Activated CD4-positive, alpha-beta T cell treated with anti-CD3 and anti-CD28 coated beads, Interleukin-2, amount 10 ng/mL, durations not matched to agents 7 days and 5 days (primary cell): ENCODE measurements around the gene MTA3. TPM values are rescaled to one million over a fixed set of nuclear protein-coding genes. Genes with fewer than 3 reads are reported as not detected.
"Not testable (repeated sequence)": the region's sequence is repeated elsewhere in the genome, so short reads cannot be mapped to it uniquely, and the experiment has no call there.

Experiments used
- CTCF ChIA-PET: fragments of 350-600 bp; sonication (Branson Sonifier 250); formaldehyde crosslinking; loops from one replicate; lab custom pipeline; 2021; ENCODE audit warnings: antibody characterized with exemption; lab: Charles Lee
- POLR2A ChIA-PET: fragments of 350-600 bp; sonication (Branson Sonifier 250); formaldehyde crosslinking; loops from one replicate; lab custom pipeline; 2021; ENCODE audit warnings: antibody characterized with exemption; lab: Charles Lee
- DNase-seq: peaks from one replicate; pipeline ENCODE4 v3.0.0-alpha.2; 2020
- H3K27ac Mint-ChIP-seq: one replicate; pipeline ENCODE4 v1.8.0; 2021; ENCODE audit warnings: mild to moderate bottlenecking, moderate library complexity, mixed read lengths
- H3K27me3 Mint-ChIP-seq: one replicate; pipeline ENCODE4 v1.8.0; 2021; ENCODE audit warnings: mixed read lengths
- H3K36me3 Mint-ChIP-seq: one replicate; pipeline ENCODE4 v1.8.0; 2021; ENCODE audit warnings: low read depth, mixed read lengths
- H3K4me1 Mint-ChIP-seq: one replicate; pipeline ENCODE4 v1.8.0; 2021; ENCODE audit warnings: mixed read lengths
- H3K4me3 Mint-ChIP-seq: one replicate; pipeline ENCODE4 v1.8.0; 2021; ENCODE audit warnings: mild to moderate bottlenecking, moderate library complexity, mixed read lengths
- H3K9me3 Mint-ChIP-seq: one replicate; pipeline ENCODE4 v1.8.0; 2021; ENCODE audit warnings: mixed read lengths
- total RNA-seq, 2 experiments: library from RNA; stranded (reverse); gene quantifications; one replicate each; pipeline ENCODE4 v1.2.3, GENCODE V29; 2021

MTA3 gene
- total RNA-seq, 2 experiments from 2014 or later: 34.5 to 36.5 TPM

DNA sequence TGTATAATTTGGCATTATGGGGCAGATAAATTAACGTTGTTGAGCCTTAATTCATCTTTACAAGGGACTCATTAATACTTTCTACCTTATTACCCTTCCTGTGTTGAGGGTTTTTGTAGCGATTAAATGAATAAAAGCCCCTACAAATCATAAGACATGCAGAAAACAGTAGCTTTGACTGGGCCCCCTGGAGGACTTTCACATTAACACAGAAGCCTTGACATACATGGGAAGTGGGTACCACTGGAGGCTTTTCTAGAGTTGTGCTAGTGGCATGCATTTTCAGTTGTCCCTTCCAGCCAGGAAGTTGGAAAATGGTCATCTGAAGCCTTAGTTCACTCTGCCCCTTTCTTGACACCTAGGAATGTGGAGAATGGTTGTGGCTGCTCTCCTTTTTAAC lies 30.2 kb downstream of the MTA3 start:
- peaks cover 4% of the 10 kb centered on the region for H3K36me3 Mint-ChIP-seq
- no peak overlapping the region for H3K4me3 Mint-ChIP-seq
- no peaks in the 10 kb centered on the region for H3K4me1 Mint-ChIP-seq
- H3K27ac Mint-ChIP-seq: no peak overlapping the region
- H3K27me3 Mint-ChIP-seq: no peaks in the 10 kb centered on the region
- POLR2A ChIA-PET: no interaction called here
- CTCF ChIA-PET: interaction anchor here (0.6 kb wide), 1 partner anchor 1995 kb away, joined by 3 read pairs; no protein-coding TSS in a partner anchor
- H3K9me3 Mint-ChIP-seq: no peaks in the 10 kb centered on the region
- DNase-seq: no peak

DNA sequence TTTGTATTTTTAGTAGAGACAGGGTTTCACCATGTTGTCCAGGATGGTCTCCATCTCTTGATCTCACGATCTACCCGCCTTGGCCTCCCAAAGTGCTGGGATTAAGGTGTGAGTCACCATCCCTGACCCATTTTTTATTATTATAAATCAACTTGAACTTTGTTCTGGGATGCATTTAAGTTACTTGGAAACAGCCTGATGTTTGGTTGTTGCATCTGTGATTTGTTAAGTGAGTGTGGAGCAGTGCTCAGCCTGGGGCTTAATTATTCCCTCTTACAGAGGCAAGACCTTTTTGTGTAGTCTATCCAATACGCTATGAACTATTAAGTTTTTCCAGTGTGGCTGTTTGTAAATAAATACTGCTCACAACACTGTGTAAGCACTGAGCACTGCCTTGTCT lies 32.6 kb downstream of the MTA3 start:
- Mint-ChIP-seq H3K9me3 (no peaks in the 10 kb centered on the region), H3K36me3 (peaks cover 4% of the 10 kb centered on the region), H3K4me1 (no peaks in the 10 kb centered on the region), H3K27me3 (no peaks in the 10 kb centered on the region), H3K4me3 (no peak overlapping the region), H3K27ac (no peak overlapping the region)
- POLR2A ChIA-PET: no interaction called here
- CTCF ChIA-PET: no interaction called here
- DNase-seq: no peak

DNA sequence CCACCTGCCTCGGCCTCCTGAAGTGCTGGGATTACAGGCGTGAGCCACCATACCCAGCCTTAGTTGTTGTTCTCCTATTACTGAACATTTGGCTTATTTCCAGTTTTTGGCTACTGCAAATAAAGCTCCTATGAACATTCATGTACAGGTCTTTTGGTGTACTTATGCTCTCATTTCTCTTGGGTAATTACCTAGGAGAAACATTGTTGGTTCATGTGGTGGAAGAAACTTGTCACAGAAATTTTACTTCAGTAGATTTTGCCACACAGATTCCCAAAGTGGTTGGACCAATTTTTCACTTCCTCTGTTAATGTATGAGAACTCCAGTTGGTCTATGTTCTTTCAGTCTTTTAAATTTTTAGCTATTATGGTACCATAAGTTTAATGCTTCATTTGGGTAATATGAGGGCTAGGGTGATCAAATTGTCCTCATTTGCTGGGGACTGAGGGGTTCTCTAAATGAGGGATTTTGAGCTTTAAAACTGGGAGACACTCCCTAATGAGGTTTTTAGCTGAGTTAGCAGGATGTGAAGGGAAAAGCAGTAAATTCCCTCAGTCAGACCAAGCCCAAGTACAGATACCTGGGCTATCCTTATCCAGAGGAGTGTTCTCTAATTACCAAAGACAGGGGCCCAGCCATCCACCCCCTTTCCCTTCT lies 33.9 kb downstream of the MTA3 start:
- DNase-seq: no peak
- Mint-ChIP-seq H3K27me3 (no peaks in the 10 kb centered on the region), H3K4me1 (no peaks in the 10 kb centered on the region), H3K9me3 (no peaks in the 10 kb centered on the region), H3K36me3 (peaks cover 7% of the 10 kb centered on the region), H3K4me3 (no peak overlapping the region), H3K27ac (no peak overlapping the region)
- CTCF ChIA-PET: interaction anchor here (0.7 to 2.3 kb wide), 3 partner anchors 10 to 97 kb away, joined by 4 to 7 read pairs (median 5); no protein-coding TSS in a partner anchor
- POLR2A ChIA-PET: no interaction called here

DNA sequence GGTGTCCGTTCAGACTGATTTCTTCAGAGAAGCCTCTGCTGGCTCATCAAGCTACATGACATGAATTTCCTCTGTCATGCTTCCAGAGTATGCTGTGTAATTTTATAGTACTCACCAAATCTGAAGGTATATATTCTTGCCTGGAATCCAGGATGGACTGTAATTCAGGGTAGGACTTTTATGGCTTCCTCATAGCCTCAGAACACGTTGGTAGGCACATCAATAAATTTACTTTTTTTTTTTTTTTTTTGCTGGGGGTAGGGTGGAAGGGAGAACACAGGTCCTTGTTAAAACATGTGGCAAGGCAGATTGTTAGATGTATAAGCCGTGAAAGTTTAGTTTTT lies 34.4 kb downstream of the MTA3 start:
- H3K27ac Mint-ChIP-seq: no peak overlapping the region
- ChIA-PET POLR2A (no interaction called here), CTCF (interaction anchor here (0.7 to 2.3 kb wide), 3 partner anchors 10 to 97 kb away, joined by 4 to 7 read pairs (median 5); no protein-coding TSS in a partner anchor)
- H3K4me1 Mint-ChIP-seq: no peaks in the 10 kb centered on the region
- peaks cover 7% of the 10 kb centered on the region for H3K36me3 Mint-ChIP-seq
- H3K27me3 Mint-ChIP-seq: no peaks in the 10 kb centered on the region
- no peak for DNase-seq
- H3K4me3 Mint-ChIP-seq: no peak overlapping the region
- no peaks in the 10 kb centered on the region for H3K9me3 Mint-ChIP-seq

DNA sequence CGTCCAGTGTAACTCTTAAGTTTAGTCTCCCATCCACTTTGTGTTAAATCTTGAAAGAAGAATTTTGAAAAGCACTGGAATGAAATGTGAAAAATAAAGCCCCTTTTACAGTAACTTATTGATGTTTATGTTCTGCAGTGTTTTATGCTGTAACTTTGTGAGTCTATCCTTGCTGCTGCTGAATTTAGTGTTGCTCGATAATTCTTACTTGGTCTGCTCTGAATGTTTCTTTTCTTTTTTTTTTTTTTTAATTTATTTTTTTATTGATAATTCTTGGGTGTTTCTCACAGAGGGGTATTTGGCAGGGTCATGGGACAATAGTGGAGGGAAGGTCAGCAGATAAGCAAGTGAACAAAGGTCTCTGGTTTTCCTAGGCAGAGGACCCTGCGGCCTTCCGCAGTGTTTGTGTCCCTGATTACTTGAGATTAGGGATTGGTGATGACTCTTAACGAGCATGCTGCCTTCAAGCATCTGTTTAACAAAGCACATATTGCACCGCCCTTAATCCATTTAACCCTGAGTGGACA lies 36.0 kb downstream of the MTA3 start:
- H3K4me1 Mint-ChIP-seq, DNase-seq, H3K27me3 Mint-ChIP-seq, H3K36me3 Mint-ChIP-seq, POLR2A ChIA-PET, H3K9me3 Mint-ChIP-seq, H3K27ac Mint-ChIP-seq, H3K4me3 Mint-ChIP-seq: not testable (repeated sequence)
- CTCF ChIA-PET: interaction anchor here (2.3 kb wide), 1 partner anchor 9 kb away, joined by 5 read pairs; no protein-coding TSS in a partner anchor

DNA sequence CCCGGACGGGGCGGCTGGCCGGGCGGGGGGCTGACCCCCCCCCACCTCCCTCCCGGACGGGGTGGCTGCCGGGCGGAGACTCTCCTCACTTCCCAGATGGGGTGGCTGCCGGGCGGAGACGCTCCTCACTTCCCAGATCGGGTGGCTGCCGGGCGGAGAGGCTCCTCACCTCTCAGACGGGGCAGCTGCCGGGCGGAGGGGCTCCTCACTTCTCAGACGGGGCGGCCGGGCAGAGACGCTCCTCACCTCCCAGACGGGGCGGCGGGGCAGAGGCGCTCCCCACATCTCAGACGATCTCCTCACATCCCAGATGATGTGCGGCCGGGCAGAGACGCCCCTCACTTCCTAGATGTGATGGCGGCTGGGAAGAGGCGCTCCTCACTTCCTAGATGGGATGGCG lies 37.7 kb downstream of the MTA3 start:
- H3K27me3 Mint-ChIP-seq, CTCF ChIA-PET, H3K4me1 Mint-ChIP-seq, POLR2A ChIA-PET, H3K4me3 Mint-ChIP-seq, DNase-seq, H3K27ac Mint-ChIP-seq, H3K9me3 Mint-ChIP-seq: not testable (repeated sequence)
- peaks cover 19% of the 10 kb centered on the region for H3K36me3 Mint-ChIP-seq

DNA sequence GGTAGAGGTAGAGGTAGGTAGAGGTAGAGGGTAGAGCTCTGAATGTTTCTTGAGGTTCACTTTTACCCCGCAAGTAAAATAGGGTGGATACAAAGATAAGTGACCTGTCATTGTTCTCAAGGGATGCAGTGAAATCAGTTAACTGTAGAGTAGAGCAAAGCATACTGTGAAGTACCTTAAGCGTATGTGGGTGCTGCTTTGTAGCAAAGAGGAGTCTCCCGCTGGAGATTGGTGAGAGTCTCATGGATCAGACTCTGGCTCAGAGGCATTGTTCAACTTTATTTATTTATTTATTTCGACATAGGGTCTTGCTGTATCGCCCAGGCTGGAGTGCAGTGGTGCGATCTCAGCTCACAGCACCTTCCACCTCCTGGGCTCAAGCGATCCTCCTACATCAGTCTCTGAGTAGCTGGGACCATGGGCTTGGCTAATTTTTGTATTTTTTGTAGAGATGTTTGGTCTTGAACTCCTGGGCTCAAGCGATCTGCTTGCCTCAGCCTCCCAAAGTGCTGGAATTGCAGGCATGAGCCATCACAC lies 38.7 kb downstream of the MTA3 start:
- CTCF ChIA-PET: interaction anchor here (1.2 kb wide), 1 partner anchor 147 kb away, joined by 3 read pairs; no protein-coding TSS in a partner anchor
- H3K27ac Mint-ChIP-seq: no peak overlapping the region
- no peak overlapping the region for H3K4me3 Mint-ChIP-seq
- no peaks in the 10 kb centered on the region for H3K9me3 Mint-ChIP-seq
- DNase-seq: no peak
- peaks cover 21% of the 10 kb centered on the region for H3K36me3 Mint-ChIP-seq
- H3K27me3 Mint-ChIP-seq: no peaks in the 10 kb centered on the region
- POLR2A ChIA-PET: no interaction called here
- H3K4me1 Mint-ChIP-seq: peaks cover 1% of the 10 kb centered on the region

DNA sequence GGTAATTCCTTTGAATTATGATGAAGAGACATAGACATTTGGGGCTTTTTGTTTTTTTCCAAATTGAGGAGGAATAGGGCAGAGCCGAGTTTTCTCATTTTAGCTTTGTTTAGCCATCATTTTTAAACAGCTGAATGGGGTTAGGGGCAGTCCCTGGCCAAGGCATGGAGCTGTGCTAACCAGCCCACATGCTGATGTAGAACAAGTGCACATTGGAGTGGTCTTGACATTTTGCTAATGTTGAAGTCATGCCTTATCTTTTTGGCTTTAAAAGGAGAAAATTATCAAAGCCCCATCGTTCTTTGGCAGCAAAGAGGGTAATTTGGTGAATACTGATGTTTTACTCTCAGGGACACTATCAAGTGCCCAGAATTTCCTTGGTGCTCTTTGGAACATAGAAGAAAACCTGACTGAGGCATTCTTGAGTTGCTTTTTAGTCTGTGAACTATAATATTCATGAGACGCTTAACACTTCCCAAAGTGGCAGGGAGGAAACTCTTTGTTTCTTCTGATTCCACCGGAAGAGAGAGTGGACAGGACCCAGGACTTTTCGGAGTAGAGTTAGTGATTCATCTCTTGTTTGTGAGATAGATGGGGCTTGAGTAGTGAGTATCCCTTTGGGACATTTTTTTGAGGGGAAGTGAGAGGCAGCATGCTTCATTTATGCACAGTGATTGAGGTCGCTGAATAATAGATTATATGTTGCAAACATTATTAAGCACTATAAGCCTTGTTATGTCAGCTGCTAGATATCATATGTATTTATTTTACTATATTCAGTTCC lies 45.0 kb downstream of the MTA3 start:
- H3K4me3 Mint-ChIP-seq: no peak overlapping the region
- H3K4me1 Mint-ChIP-seq: peaks cover 1% of the 10 kb centered on the region
- no peak overlapping the region for H3K27ac Mint-ChIP-seq
- no peaks in the 10 kb centered on the region for H3K9me3 Mint-ChIP-seq
- H3K36me3 Mint-ChIP-seq: peaks cover 16% of the 10 kb centered on the region
- POLR2A ChIA-PET: no interaction called here
- H3K27me3 Mint-ChIP-seq: no peaks in the 10 kb centered on the region
- DNase-seq: no peak
- CTCF ChIA-PET: interaction anchor here (1.4 kb wide), 1 partner anchor 10 kb away, joined by 5 read pairs; no protein-coding TSS in a partner anchor

DNA sequence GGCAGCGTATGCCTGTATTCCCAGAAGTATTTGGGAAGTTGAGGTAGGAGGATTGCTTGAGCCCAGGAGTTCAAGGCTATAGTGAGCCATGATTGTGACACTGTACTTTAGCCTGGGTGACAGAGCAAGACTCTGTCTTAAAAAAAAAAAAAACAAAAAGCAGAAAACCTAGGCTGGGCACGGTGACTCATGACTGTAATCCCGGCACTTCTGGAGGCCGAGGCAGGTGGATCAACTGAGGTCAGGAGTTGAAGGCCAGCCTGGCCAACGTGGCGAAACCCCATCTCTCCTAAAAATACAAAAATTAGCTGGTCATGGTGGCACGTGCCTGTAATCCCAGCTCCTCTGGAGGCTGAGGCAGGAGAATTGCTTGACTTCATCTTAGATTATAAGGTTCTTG lies 46.4 kb downstream of the MTA3 start:
- Mint-ChIP-seq H3K9me3 (no peaks in the 10 kb centered on the region), H3K4me1 (peaks cover 6% of the 10 kb centered on the region), H3K27ac (no peak overlapping the region), H3K36me3 (peaks cover 18% of the 10 kb centered on the region), H3K4me3 (no peak overlapping the region), H3K27me3 (no peaks in the 10 kb centered on the region)
- ChIA-PET CTCF (interaction anchor here (0.7 to 1.2 kb wide), 2 partner anchors 12 to 314 kb away, joined by 3 to 5 read pairs; no protein-coding TSS in a partner anchor), POLR2A (no interaction called here)
- no peak for DNase-seq

DNA sequence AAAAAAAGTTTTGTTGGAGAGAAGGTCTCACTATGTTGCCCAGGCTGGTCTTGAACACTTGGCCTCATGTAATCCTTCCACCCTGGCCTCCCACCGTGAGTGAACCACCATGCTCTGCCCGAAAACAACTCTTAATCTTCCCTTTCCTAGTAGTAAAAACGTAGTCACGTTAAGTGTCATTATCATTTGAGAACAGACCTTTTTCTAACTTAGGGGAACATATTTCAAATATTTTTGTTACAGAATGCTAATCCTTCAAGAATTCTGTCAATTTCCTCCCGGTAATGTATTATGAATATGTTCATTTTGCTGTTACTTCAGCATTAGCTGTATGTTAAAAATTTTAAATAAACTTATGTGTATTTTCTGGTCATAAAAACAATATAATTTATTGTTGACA lies 49.7 kb downstream of the MTA3 start:
- POLR2A ChIA-PET: no interaction called here
- no peak overlapping the region for H3K27ac Mint-ChIP-seq
- CTCF ChIA-PET: no interaction called here

DNA sequence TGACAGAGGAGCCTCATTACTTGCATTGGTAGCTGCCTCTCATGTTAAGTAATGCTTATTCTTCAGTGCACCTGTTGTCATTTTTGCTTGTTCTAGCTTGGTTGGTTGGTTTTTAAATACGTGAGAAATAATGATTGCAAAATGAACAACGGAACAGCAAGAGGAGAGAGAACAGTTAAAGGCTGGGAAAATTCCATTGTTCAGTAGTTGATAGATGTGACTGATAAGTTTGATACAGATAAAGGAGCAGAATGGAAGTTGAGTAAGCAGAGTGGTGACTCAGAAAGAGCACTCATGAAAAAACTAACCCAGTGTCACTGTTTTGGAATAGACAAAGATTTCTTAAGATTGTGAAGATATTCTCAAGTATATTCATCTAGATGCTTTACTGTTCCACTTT lies 50.5 kb downstream of the MTA3 start:
- ChIA-PET CTCF (no interaction called here), POLR2A (no interaction called here)
- Mint-ChIP-seq H3K27me3 (no peaks in the 10 kb centered on the region), H3K4me1 (peaks cover 5% of the 10 kb centered on the region), H3K27ac (no peak overlapping the region), H3K4me3 (no peak overlapping the region), H3K9me3 (no peaks in the 10 kb centered on the region), H3K36me3 (peaks cover 14% of the 10 kb centered on the region)
- no peak for DNase-seq

More for the DNA sequence above, 49.7 kb downstream of the MTA3 start:
- DNase-seq: no peak
- Mint-ChIP-seq H3K27me3 (no peaks in the 10 kb centered on the region), H3K36me3 (peaks cover 12% of the 10 kb centered on the region), H3K9me3 (no peaks in the 10 kb centered on the region), H3K4me1 (peaks cover 5% of the 10 kb centered on the region), H3K4me3 (no peak overlapping the region)

DNA sequence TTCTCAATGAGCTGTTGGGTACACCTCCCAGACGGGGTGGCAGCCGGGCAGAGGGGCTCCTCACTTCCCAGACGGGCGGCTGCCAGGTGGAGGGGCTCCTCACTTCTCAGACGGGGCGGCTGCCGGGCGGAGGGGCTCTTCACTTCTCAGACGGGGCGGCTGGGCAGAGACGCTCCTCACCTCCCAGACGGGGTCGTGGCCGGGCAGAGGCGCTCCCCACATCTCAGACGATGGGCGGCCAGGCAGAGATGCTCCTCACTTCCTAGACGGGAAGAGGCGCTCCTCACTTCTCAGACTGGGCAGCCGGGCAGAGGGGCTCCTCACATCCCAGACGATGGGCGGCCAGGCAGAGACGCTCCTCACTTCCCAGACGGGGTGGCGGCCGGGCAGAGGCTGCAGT lies 53.2 kb downstream of the MTA3 start:
- H3K36me3 Mint-ChIP-seq: peaks cover 15% of the 10 kb centered on the region
- DNase-seq, H3K27ac Mint-ChIP-seq, CTCF ChIA-PET, H3K9me3 Mint-ChIP-seq, H3K4me1 Mint-ChIP-seq, POLR2A ChIA-PET, H3K27me3 Mint-ChIP-seq, H3K4me3 Mint-ChIP-seq: not testable (repeated sequence)
